ENCODE measurements around the gene CEP295NL.

Gene CEP295NL

DNA sequence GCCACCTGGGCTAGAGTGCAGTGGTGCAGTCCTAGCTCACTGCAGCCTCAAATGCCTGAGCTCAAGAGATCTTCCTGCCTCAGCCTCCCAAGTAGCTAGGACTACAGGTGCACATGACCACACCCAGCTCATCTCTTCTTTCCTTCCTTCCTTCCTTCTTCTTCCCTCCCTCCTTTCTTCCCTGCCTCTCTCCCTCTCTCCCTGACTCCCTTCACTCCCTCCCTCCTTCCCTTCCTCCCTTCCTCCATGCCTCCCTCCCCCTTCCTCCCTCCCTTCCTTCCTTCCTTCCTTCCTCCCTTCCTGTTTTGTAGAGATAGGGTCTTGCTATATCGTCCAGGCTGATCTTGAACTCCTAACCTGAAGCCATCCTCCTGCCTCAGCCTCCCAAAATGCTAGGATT, 38.9 kb downstream of the CEP295NL start:
- no peak for DNase-seq (ENCODE audit: low spot score)

DNA sequence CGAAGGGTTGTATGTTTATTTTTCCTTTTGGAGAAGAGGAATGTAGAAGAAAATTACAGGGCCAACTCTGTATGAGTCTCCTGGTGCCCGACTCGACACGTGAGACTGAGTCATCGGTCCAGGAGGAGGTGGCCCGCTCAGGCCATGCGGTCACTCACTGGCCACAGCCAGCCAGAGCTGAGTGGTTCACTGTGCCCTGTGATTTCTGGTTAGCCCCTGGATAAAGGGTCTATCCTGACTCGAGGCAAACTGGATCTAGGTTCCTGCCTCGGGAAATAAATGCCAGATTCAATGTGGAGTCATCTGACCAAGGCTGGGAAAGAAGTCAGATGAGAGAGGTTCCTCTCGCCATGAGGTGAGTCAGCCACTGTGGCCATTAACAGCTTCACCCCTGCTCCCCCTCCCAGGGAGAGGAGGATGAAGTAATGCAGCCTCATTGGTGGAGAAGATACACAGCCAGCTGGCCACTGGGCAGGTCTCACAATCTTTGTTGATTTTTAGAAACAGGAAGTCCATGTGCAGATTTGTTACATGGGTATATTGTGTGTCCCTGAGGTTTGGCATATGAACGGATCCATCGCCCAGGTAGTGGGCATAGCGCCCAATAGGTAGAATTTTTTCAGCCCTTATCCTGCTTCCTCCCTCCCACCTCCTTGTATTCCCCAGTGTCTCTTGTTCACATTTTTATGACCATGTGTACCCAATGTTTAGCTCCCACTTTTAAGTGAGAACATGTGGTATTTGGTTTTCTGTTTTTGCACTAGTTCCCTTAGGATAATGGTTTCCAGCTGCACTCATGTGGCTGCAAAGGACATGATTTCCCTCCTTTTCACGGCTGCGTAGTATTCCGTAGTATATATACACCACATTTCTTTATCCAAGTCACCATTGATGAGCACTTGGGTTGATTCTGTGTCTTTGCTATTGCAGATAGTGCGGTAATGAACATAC, 40.7 kb downstream of the CEP295NL start:
- DNase-seq (ENCODE audit: low spot score) = no peak

DNA sequence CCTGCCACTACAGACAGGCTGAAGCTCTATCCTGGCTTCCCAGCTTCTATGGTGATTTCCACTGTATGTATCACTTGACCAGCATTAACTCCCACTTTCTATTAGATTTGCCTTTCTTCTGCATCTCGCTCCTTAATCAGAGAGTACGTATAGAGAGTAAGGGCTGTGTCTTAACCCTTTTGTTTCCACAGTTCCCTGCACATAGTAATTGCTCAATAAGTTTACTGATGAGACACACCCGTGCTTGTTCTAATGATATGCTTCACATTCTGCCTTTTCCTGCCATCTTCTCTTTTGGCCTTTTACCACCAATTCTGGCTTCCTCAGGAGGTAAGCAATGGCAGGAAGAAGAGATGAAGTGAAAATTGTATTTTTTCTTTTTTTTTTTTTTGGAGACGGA, 41.8 kb downstream of the CEP295NL start:
- DNase-seq (ENCODE audit: low spot score) = no peak

DNA sequence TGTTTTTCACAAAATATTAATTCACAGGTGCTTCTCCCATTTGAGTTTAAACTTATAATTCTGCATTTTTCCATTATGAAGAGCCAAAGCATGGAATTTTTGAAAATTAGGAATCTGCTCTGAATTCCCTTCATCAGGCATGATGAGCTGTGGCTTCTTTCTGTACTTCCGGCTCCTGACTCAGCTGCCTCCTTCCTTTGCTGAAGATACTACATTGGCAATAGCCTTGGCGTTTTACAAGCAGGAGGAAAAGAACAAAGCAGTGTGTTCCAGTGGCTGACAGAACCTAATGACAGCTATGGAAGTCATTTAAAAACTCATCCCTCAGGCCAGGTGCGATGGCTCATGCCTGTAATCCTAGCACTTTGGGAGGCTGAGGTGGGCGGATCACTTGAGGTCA, 44.0 kb downstream of the CEP295NL start:
- DNase-seq (ENCODE audit: low spot score) = no peak

DNA sequence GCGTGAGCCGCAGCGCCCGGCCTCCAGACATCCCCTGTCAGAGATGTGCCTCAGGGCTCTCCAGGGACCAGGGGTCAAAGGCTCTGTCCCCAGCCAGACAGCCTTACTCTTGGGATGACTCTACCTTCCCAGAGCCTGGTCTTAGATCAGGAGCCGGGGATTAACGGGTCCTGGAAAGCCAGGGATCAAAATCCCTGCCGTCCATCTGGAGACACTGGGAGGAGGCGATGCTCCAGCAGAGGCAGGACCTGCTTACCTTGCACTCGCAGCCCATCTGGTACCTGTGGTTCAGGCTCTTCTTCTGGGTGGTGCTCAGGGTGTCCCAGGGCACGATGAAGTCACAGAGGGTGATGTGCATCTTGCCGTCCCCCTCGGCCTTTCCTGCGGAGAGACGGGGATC, 45.7 kb downstream of the CEP295NL start:
- no peak for DNase-seq (ENCODE audit: low spot score)

DNA sequence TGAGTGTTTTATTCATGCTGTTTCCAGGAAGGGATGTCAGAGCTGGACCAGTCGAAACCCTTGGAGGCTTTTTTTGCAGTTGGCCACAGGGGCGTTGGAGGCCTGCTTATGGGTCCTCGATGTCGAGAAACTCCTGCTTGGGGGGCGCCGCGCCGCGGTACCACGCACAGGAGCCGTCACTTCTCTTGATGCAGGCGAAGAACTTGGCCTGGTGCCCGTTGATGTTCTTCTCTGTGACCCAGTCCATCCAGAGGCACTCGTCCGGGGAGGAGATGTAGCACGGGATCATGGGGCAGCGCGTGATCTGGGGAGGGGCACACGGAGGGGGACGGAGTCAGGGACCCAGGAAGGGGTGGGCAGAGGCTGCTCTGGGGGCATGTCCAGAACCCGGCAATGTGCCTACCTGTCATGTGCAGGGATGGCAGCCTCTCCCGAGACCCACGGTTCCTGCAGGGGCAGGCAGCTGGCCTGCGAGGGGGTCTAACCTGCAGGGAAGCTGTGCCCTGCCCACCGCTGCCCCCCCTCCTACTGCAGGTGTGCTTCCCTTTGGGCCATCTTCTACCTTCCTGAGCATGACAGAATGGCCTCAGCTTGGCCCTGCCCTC, 47.3 kb downstream of the CEP295NL start:
- no peak for DNase-seq (ENCODE audit: low spot score)

DNA sequence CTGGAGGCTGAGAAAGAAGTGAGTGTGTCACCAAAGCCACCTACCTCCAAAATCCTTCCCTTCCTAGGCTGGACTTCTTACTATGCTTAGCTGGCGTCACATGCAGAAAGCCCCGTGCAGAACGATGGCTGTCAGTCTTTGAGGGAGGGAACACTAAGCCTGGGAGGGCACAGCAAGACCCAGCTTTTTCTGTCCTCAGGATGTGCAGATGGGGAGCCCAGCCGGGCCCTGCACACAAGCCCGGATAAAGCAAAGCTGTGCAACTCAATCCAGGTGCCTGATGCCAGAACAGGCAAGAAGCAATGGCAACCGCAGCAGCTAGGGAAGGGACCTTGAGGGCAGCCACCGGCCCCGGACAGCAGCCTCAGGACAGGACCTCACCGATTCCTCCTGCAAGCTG, 48.5 kb downstream of the CEP295NL start:
- no peak for DNase-seq (ENCODE audit: low spot score)

DNA sequence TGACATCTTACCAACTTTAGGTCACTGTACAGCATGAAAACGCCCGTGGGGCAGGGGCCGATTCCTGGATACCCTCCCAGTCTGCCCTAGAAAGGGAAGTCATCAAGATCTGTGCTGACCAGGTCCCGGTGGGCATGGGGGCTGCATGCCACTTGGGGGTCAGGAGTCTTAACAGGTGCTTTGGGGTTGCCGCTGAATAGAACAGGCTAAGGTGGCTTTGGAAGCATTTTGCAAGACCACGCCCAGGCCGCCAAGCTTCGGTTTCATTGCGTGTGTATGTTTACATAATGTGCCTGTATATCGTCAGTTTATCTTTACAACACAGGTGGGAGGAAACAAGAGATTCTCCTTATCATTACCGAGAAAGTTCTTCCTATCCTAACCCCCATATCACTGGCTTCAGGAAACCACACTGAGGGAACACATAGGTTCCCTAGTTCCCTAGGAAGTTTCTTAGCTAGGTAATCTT, 49.0 kb downstream of the CEP295NL start:
- no peak for DNase-seq (ENCODE audit: low spot score)

DNA sequence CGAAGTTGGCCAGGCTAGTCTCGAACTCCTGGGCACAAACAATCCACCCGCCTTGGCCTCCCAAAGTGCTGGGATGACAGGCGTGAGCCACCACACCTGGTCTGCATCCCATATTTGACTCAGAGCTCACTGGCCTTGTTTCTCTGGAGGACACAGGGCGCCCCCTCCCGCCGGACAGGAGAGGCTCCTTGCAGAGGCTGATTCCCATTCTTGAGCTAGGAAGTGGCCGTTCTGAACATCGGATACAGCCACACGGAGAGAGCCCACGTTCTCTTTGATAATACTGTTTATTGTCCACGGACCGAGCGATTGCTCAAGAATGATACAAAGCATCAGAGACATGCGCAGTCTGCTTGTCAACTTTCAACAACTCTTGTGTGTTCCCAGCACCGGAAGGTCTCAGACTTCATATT, 50.3 kb downstream of the CEP295NL start:
- peak; percentile 62 for DNase-seq (ENCODE audit: low spot score)

DNA sequence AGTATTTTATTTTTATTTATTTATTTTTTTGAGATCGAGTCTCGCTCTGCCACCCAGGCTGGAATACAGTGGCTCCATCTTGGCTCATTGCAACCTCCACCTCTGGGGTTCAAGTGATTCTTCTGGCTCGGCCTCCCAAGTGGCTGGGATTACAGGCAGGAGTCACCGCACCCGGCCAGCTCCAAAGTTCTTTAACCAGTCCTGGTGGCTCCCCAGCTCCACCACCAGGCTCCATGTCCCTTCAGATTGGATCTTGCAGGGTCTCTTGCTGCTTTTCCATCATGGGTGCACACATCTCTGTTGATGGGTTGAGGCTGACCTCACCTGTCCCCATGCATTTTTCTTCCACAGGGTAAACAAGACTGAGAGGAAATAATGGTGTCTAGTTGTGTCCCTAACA, 54.0 kb downstream of the CEP295NL start:
- no peak for DNase-seq (ENCODE audit: low spot score)

DNA sequence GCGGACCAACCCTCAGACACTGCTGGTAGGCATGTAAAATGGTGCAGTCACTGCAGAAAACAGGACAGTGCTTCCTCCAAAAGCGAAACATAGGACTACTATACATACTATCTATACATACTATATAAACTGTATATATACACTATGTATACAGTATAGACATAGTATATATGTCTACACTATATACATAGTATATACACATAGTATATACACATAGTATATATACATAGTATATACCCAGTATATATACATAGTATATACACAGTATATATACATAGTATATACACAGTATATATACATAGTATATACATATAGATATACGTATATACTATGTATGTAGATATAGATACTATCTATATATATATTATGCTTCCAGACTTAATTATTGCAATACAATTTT, 55.9 kb downstream of the CEP295NL start:
- no peak for DNase-seq (ENCODE audit: low spot score)

DNA sequence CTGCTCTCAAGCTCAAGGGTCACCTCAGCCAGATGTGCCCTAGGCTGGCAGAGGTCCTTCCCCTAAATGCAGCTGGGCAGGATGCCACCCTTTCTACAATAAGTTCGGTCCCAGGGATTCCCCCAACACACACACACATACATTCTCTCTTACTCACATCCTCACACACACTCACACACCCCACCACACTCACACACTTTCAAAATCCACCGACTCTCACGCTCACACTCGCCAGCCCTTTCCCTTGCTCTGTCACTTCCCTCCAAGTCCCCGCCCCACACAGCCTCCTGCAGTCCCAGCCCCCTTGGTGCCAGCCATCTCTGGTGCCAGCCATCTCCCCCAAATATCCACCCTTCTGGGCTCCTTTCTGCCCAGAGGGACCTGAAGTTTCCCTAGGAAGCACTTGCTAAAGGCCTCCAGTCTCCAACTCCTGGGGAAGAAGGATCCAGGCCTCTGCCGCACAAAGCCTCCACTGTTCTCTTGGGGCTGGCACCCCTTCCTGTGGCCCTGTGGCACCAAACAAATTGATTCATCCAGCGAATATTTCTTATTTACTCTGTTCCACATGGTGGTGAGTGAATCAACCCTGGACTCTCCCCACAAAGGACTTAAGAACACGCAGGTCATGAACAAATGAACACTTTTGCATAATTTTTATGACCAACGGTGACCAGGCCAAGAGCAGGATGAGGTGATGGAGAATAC, 58.5 kb downstream of the CEP295NL start:
- DNase-seq (ENCODE audit: low spot score) = no peak

DNA sequence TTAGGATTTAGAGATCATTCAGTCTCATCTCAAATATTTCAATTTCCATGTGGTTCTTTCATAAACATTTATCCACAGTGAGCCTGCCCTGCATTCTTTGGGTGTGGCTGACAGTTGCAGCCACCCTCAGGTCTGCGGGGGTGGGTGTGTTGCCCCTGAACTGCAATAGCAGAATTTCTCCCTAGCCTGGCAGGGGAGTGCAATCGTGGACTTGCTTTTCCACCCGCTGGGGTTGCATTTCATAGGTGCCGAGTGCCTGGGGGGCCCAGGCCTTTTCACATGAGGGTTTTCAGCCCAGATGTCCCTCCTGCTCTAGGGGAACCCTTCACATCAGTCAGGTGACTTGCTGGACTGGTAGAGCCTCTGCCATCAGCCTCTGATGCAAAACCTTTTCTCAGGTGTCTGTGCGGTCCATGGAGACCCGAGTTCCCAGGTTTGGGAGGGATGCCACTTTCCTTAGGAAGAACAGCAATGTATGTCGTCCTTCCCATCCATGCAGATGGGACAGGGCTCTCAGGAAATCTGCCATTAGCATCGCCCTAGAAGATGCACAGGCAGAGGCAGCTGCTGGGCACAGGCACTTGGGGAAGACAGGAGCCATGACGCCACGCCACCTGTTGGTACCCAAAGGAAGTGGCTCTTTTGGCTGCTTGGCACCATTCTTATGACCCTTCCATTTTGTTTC, 60.0 kb downstream of the CEP295NL start:
- DNase-seq (ENCODE audit: low spot score) = peak; percentile 63

DNA sequence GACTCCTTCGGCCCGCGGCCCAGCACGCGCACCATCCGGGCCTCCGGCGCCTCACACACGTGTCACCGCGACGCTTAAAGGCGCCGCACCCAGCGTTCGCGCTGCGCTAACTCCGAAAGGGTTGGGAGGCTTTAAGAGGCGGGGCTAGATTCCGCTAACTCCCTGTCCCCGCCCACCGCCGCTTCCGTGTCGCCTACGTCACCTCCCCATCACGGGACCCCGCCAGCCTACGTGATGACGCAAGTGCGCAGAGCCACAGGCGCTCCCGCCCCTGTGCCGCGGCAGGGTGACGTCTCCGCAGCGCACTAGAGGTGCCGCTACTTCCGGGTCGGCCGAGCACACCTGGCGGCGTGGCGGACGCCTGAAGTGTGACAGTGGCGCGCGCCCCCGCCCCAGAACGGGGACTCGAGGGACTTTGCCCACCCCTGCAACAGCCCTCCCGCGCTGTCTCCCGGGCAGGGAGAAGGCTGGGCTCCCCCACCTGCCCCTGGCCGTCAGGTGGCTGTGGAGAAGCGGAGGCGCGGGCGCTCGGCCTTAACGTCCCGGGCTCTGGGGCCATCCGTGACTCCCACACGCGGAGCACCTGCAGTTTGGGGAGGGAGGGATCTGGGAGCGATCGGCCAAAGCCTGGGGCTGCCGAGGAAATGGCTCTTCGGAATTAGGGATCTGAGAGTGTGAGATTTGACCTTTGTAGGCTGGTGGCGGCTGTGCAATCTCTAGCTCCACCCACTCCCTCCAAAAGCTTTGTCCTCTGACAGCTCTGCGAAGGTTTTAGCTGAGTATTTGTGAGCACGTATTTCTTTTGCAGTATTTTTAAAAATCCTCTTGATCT, 62.0 kb downstream of the CEP295NL start, which contains the start of gene USP36:
Gene USP36, minus strand, starts transcription at position 35 of the 832 bp plus-strand sequence. CDS start 4,451 bp downstream, outside the sequence.
- DNase-seq (ENCODE audit: low spot score) = peak; percentile 98
